Urinary bladder (tissue), 4 donors: Measurements from ENCODE around the gene LGI4. TPM values are rescaled to one million over a fixed set of nuclear protein-coding genes. Genes with fewer than 3 reads are reported as not detected.
A peak's percentile ranks its signal among the peaks of the same experiment; 100 is the strongest.

Experiments
- DNase-seq: peaks from one replicate; pipeline ENCODE4 v3.0.0-alpha.2; 2015; ENCODE audit errors: extremely low spot score
- H3K27ac ChIP-seq: one replicate; pipeline ENCODE4 v1.5.1; 2013; ENCODE audit warnings: low read depth, mild to moderate bottlenecking, moderate library complexity
- H3K36me3 ChIP-seq: one replicate; pipeline ENCODE4 v1.6.1; 2013; ENCODE audit warnings: mild to moderate bottlenecking, moderate library complexity; ENCODE audit not compliant: insufficient read depth
- H3K4me1 ChIP-seq: one replicate; pipeline ENCODE4 v1.6.1; 2013; ENCODE audit warnings: mild to moderate bottlenecking, moderate library complexity; ENCODE audit not compliant: insufficient read depth
- H3K4me3 ChIP-seq: one replicate; pipeline ENCODE4 v1.5.1; 2013; ENCODE audit warnings: low read depth, low read length
- WGBS: extraction: QIAGEN DNeasy Blood & Tissue Kit; methylation state at CpG from one replicate; pipeline ENCODE4 v1.1.7; 2013; 5-methylcytosine and 5-hydroxymethylcytosine counted together
- polyA plus RNA-seq: library from polyadenylated mRNA; stranded (reverse); fragments of 200-250 nt; gene quantifications from one replicate; pipeline ENCODE4 v1.2.3, GENCODE V29; 2013
- total RNA-seq: library from RNA; depleted of rRNA; stranded (reverse); fragments of >200 nt; gene quantifications from one replicate; pipeline ENCODE4 v1.2.3, GENCODE V29; 2014
- donor health status: healthy with polysubstance abuse.
- donor health status: healthy.

Gene LGI4
- total and polyA plus RNA-seq, 2 donors: 5.9 to 48.4 TPM

- 80% methylated on average over 5 of the region's 5 CpGs for WGBS
Measured at GRCh38 chr19:35167251-35168119, 32.6 kb upstream of the LGI4 start.

GRCh38 chr19:35166100-35167063 lies 31.5 kb upstream of the LGI4 start:
- no peak for DNase-seq
- Histone ChIP-seq H3K36me3 (peaks cover 2% of the 10 kb centered on the region), H3K4me3 (no peak overlapping the region), H3K4me1 (no peaks in the 10 kb centered on the region), H3K27ac (no peak overlapping the region)
- 93% methylated on average over 7 of the region's 7 CpGs for WGBS

More at GRCh38 chr19:35167251-35168119, 32.6 kb upstream of the LGI4 start:
- Histone ChIP-seq H3K27ac (no peak overlapping the region), H3K4me3 (no peak overlapping the region), H3K36me3 (peaks cover 2% of the 10 kb centered on the region), H3K4me1 (no peaks in the 10 kb centered on the region)
- DNase-seq: no peak

DNA sequence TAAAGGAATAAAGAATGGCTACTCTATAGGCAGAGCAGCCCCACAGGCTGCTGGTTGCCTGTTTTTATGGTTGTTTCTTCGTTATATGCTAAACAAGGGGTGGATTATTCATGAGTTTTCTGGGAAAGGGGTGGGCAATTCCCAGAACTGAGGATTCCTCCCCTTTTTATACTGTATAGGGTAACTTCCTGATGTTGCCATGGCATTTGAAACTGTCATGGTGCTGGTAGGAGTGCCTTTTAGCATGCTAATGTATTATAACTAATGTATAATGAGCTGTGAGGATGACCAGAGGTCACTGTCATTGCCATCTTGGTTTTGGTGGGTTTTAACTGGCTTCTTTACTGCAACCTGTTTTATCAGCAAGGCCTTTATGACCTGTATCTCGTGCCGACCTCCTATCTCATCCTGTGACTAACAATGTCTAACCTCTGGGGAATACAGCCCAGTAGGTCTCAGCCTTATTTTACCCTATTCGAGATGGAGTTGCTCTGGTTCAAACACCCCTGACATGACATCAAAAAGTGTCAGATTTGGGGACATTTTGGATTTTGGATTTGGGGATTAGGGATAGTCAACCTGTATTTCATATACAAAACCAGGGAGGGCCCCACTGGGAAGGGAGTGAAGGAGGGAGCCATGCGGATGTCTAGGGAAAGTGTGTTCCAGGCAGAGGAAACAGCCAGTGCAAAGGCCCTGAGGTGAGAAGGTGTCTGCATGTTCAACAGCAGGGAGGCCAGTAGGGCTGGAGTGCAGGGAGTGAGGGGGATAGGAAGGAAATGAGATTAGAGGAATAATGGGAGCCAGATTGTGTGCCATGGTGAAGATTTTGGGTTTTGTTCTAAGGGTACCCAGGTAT lies 30.6 kb upstream of the LGI4 start:
- Histone ChIP-seq H3K4me3 (no peak overlapping the region), H3K36me3 (peaks cover 2% of the 10 kb centered on the region), H3K4me1 (no peaks in the 10 kb centered on the region), H3K27ac (no peak overlapping the region)
- no peak for DNase-seq
- 75% methylated on average over 5 of the region's 5 CpGs for WGBS

- no peak for DNase-seq
- WGBS: 92% methylated on average over 2 of the region's 2 CpGs
- Histone ChIP-seq H3K36me3 (peaks cover 2% of the 10 kb centered on the region), H3K27ac (no peak overlapping the region), H3K4me1 (no peaks in the 10 kb centered on the region), H3K4me3 (no peak overlapping the region)
Measured at GRCh38 chr19:35164418-35164817, 29.6 kb upstream of the LGI4 start.

- Histone ChIP-seq H3K36me3 (peaks cover 2% of the 10 kb centered on the region), H3K4me3 (no peak overlapping the region), H3K4me1 (no peaks in the 10 kb centered on the region), H3K27ac (no peak overlapping the region)
- no peak for DNase-seq
- 89% methylated on average over 6 of the region's 6 CpGs for WGBS
Measured at GRCh38 chr19:35162471-35163326, 27.8 kb upstream of the LGI4 start.

DNA sequence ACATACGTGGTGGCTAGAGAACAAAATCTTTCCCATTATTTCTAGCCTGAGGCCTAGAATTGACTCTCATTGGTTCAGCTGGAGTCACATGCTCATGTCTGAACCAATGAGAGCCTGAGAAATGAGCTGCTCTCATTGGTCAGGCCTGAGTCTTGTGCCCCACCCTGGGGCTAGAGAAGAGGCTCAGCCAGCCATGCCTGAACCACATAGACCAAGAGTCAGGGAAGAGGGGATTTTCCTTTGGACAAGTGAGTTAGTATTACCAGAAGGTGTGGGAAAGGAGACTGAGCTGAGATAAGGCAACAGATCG lies 26.5 kb upstream of the LGI4 start:
- no peak for DNase-seq
- Histone ChIP-seq H3K4me1 (no peaks in the 10 kb centered on the region), H3K4me3 (no peak overlapping the region), H3K27ac (no peak overlapping the region), H3K36me3 (peaks cover 2% of the 10 kb centered on the region)
- 95% methylated on average over 2 of the region's 2 CpGs for WGBS

DNA sequence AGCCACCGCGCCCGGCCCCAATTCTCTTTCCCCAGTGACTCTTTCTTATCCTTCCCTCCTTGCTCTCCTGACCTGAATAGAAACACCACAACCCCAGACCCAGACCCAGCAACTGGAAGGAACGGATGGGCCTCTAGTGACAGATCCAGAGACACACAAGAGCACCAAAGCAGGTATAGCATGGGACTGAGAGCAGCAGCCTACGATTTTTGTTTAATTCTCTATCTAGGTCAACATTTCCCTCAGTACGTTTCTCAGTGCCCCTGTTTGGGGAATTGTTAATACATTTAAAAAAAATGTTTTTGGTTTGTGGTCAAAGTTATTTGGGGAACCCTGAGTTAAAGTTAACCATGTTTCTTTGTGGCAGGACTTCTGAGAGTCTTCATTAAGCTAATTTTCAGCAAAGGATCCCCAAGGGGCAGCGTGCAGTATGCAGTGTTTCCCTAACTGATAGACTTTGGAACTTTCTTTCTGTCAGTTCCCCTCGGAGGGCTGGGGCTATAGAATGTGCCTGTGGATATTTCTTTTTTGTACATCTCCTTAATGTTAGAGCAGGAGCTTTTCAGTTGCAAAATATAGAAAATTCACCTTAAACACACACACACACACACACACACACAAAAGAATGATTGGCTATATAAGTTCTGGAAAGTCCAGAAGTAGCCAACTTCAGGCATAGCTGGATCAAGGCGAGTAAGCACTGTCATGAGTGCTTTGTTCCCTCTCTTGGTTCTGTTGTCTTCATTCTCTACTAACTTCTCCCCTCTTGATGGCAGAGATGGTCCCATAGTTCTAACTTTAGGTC lies 26.0 kb upstream of the LGI4 start:
- Histone ChIP-seq H3K4me1 (no peaks in the 10 kb centered on the region), H3K4me3 (no peak overlapping the region), H3K27ac (no peak overlapping the region), H3K36me3 (peaks cover 2% of the 10 kb centered on the region)
- 87% methylated on average over 9 of the region's 9 CpGs for WGBS
- no peak for DNase-seq

- Histone ChIP-seq H3K27ac (no peak overlapping the region), H3K36me3 (peaks cover 2% of the 10 kb centered on the region), H3K4me3 (no peak overlapping the region), H3K4me1 (no peaks in the 10 kb centered on the region)
- 84% methylated on average over 8 of the region's 8 CpGs for WGBS
- DNase-seq: no peak
Measured at GRCh38 chr19:35159606-35160005, 24.7 kb upstream of the LGI4 start.

DNA sequence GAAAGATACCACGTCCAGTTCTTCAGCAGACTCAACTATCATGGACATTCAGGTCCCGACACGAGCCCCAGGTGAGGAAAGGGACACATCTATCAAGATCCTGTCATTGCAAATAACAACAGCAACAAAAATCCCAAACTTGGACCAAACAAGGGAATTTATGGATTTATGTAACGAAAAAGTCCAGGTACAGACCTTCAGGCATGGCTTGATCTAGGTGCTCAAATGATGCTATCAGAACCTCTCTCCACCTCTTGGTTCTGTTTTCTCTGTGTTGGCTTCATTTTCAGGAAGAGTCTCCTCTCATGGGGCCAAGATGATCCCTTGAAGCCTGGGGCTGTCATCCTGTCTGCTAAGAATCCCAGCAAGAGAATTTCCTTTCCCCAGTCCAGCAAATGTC lies 22.6 kb upstream of the LGI4 start:
- DNase-seq: no peak
- 98% methylated on average over 4 of the region's 4 CpGs for WGBS
- Histone ChIP-seq H3K4me3 (no peak overlapping the region), H3K36me3 (no peaks in the 10 kb centered on the region), H3K4me1 (no peaks in the 10 kb centered on the region), H3K27ac (no peak overlapping the region)

DNA sequence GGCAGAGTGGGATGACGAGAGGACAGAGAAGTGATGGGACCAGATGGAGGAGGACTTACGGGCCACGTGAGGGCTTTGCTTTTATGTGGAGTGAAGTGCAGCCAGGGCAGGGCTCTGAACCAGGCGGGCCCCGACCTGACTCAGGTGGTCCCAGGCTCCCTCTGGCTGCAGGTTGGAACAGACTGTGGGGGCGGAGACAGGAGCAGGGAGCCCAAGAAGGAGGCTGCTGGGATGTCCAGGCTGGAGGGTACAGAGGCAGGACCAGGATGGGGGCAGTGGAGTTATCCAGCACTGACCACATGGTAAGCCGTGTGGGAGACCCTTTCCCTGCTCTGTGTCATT lies 21.8 kb upstream of the LGI4 start:
- Histone ChIP-seq H3K4me3 (no peak overlapping the region), H3K4me1 (no peaks in the 10 kb centered on the region), H3K27ac (no peak overlapping the region), H3K36me3 (no peaks in the 10 kb centered on the region)
- no peak for DNase-seq
- WGBS: 85% methylated on average over 7 of the region's 7 CpGs

DNA sequence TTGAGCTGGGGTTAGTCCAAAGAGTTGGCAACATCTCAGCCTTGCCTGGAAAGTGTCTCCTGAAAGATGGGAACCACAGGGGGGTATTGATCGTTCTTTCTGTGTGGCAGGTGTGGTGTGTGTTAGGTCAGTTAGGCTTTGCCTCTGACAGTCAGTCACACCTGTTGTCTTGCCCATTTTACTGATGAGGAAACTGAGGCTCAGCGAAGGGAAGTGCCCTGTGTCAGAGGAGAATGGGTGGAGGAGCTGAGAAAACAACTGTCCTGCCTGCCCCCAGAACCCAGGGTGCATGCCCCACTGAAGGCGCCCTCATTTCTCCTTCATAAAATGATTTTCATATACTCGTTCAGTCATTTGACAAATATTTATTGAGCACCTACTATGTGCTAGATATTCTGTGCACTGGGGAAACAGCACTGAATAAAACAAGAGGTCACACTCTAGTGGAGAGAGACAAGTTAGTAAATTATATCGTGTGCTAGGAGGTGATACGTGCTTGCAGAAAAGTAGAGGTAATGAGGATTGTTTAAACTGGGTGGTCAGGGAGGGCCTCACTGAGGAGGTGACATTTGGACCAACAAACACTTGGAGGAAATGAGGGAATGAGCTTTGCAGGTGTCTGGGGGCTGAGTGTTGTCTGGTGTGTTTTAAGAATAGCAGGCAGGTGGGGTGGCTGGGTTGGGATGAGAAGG lies 21.3 kb upstream of the LGI4 start:
- H3K36me3 ChIP-seq: no peaks in the 10 kb centered on the region
- H3K4me3 ChIP-seq: peak overlapping the region; percentile 61
- DNase-seq: no peak
- 91% methylated on average over 6 of the region's 6 CpGs for WGBS
- no peak overlapping the region for H3K27ac ChIP-seq
- H3K4me1 ChIP-seq: no peaks in the 10 kb centered on the region

DNA sequence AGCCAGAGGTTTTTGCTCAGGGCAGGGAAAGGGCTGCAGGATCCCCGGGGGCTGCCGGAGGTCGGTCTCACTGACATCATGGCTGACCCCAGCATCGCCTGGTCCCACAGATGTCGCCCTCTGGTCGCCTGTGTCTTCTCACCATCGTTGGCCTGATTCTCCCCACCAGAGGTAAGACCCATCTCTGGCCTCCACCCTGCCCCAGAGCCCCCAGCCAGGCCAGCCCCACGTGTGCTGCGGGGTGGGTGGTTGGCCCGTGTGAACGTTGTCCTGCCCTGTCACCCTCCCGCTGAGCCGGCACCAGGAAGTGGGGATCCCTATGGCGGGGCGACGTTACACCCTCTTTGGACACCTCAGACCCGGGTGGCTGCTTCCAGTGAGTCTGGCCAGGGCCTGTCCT lies 20.6 kb upstream of the LGI4 start:
- WGBS: 24% methylated on average over 17 of the region's 17 CpGs
- DNase-seq: no peak
- H3K4me3 ChIP-seq: peak overlapping the region; percentile 61
- no peaks in the 10 kb centered on the region for H3K36me3 ChIP-seq
- no peaks in the 10 kb centered on the region for H3K4me1 ChIP-seq
- no peak overlapping the region for H3K27ac ChIP-seq
